Measurements from ENCODE around the gene SEMA7A.

Gene SEMA7A

GRCh38 chr15:74403991-74404563 lies 29.7 kb downstream of the SEMA7A start:
- no peak for TF ChIP-seq POLR2AphosphoS5 (IDR thresholded peaks at IDR 0.05; ENCODE audit: low read depth, low read length)
- no peak for TF ChIP-seq FOXP2 (optimal IDR thresholded peaks at IDR 0.05; ENCODE audit: borderline replicate concordance, extremely low read depth, extremely low read length, insufficient read depth)
- TF ChIP-seq REST (IDR thresholded peaks at IDR 0.05; ENCODE audit: insufficient read depth in 1 of 2, low read depth in 2 of 2, low read length in 2 of 2): no peak
- TF ChIP-seq SIN3A (IDR thresholded peaks at IDR 0.05; ENCODE audit: borderline replicate concordance, insufficient read depth, low read length): no peak
- TF ChIP-seq TAF1 (IDR thresholded peaks at IDR 0.05; ENCODE audit: borderline replicate concordance, insufficient read depth, low read length): no peak

- TF ChIP-seq REST (IDR thresholded peaks at IDR 0.05; ENCODE audit: insufficient read depth in 1 of 2, low read depth in 2 of 2, low read length in 2 of 2) (no peak), SIN3A (IDR thresholded peaks at IDR 0.05; ENCODE audit: borderline replicate concordance, insufficient read depth, low read length) (no peak), POLR2AphosphoS5 (IDR thresholded peaks at IDR 0.05; ENCODE audit: low read depth, low read length) (no peak), TAF1 (IDR thresholded peaks at IDR 0.05; ENCODE audit: borderline replicate concordance, insufficient read depth, low read length) (no peak), FOXP2 (optimal IDR thresholded peaks at IDR 0.05; ENCODE audit: borderline replicate concordance, extremely low read depth, extremely low read length, insufficient read depth) (no peak)
Observed at GRCh38 chr15:74403588-74403919, 30.2 kb downstream of the SEMA7A start.

GRCh38 chr15:74402873-74403587 lies 30.7 kb downstream of the SEMA7A start:
- TF ChIP-seq SIN3A (IDR thresholded peaks at IDR 0.05; ENCODE audit: borderline replicate concordance, insufficient read depth, low read length) (no peak), REST (IDR thresholded peaks at IDR 0.05; ENCODE audit: insufficient read depth in 1 of 2, low read depth in 2 of 2, low read length in 2 of 2) (no peak), POLR2AphosphoS5 (IDR thresholded peaks at IDR 0.05; ENCODE audit: low read depth, low read length) (no peak), TAF1 (IDR thresholded peaks at IDR 0.05; ENCODE audit: borderline replicate concordance, insufficient read depth, low read length) (no peak), FOXP2 (optimal IDR thresholded peaks at IDR 0.05; ENCODE audit: borderline replicate concordance, extremely low read depth, extremely low read length, insufficient read depth) (no peak)

DNA sequence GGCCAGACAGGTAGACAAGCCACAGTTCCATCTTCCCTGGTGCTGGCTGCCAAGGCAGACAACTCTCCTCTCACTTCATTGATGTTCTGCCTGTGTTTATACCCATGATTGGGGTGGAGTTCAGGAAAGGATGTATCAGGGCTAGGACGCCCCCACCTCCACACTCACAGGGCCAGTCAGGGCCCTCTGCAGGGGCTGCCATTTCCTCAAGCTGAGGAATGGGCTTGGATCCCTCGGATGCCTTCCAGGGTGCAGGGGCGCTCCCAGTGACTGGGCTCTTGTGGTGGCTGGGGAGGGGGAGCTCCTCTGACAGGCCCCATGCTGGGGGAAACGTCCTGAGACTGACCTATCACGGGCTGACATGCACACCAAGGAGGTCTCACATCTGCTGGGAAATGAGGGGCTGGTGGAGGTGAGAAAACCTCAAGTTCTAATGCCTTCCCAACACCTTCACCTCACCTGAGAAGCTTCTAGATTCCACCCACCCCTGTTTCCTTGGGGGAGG lies 31.4 kb downstream of the SEMA7A start:
- no peak for TF ChIP-seq REST (IDR thresholded peaks at IDR 0.05; ENCODE audit: insufficient read depth in 1 of 2, low read depth in 2 of 2, low read length in 2 of 2)
- no peak for TF ChIP-seq FOXP2 (optimal IDR thresholded peaks at IDR 0.05; ENCODE audit: borderline replicate concordance, extremely low read depth, extremely low read length, insufficient read depth)
- TF ChIP-seq TAF1 (IDR thresholded peaks at IDR 0.05; ENCODE audit: borderline replicate concordance, insufficient read depth, low read length): no peak
- TF ChIP-seq SIN3A (IDR thresholded peaks at IDR 0.05; ENCODE audit: borderline replicate concordance, insufficient read depth, low read length): no peak
- TF ChIP-seq POLR2AphosphoS5 (IDR thresholded peaks at IDR 0.05; ENCODE audit: low read depth, low read length): no peak
